Measurements from ENCODE around the gene FERMT2.
"Not testable (repeated sequence)": the region's sequence is repeated elsewhere in the genome, so short reads cannot be mapped to it uniquely, and the experiment has no call there.

FERMT2 gene

DNA sequence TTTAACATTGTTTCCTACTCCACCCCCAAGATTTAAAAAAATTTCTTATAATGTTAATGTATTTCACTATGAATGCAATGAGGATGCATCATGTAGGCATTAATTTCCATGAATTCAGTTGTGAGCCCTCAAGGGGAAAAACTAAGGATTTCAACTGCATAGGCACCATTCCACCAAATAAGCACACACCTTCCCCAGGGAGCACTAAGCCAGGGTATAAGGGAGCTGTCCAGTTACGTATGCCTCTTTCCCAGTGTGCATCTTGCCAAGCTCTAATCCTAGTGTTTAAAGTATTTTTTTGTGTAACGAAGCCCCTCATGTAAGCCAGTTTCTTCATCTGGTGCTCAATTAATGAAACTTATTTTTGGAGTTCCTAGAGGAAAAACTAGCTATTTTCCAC, 6.6 kb downstream of the FERMT2 start:
- DNase-seq (ENCODE audit: low read depth in 2 of 3, low spot score in 2 of 3): no peak

DNA sequence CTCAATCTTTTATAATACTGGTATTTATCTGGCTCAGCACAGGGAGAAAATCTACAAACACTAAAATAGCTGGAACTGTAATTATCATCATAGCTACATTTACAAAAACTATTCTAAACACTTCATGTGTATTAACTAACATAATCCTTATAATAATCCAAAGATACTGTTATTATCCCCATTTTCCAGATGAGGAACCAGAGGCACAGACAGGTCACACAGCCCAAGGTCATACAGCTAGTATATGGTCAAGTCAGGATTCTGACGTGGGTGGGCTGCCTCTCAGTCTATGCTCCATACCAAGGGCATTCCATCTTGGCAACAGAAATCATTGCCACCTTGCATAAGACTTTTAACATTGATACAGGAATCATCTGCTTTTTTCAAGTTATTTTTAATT, 11.4 kb downstream of the FERMT2 start:
- DNase-seq (ENCODE audit: low read depth in 2 of 3, low spot score in 2 of 3): no peak

DNA sequence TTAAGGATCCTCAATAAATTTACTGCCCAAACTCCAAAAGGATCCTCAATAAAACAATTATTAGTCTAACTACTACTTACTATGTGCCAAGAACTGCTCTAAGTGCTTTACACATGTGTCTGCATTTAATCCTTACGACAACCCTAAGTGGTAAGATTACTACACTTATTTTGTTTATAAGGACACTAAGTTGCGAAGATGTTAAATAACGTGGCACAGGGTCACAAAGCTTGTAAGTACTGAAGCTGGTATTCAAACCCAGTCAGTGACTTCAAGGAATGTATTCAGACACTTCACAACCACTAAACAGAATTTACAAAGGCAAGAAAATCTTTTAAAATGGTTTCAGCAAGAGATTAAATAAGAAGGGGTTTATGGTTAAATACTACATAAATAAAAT, 13.0 kb downstream of the FERMT2 start:
- no peak for DNase-seq (ENCODE audit: low read depth in 2 of 3, low spot score in 2 of 3)

DNA sequence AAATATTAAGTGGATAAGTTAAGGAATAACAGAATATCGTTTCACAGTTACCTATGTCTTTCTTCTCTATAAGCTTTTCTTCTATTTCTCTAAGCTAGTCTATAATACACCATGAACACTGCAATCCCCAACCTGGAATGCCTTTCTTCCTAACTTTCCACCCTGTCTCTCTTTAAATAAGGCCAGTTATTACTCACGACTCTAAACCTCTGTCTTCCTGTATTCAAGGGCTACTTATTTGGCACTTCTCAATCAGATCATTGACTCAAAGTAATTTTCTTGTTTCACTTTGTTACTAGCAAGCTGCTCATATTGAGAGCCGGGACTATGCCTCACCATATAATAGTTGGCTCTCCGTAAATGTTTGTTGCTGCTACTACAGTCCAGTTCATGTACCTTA, 13.5 kb downstream of the FERMT2 start:
- no peak for DNase-seq (ENCODE audit: low read depth in 2 of 3, low spot score in 2 of 3)

DNA sequence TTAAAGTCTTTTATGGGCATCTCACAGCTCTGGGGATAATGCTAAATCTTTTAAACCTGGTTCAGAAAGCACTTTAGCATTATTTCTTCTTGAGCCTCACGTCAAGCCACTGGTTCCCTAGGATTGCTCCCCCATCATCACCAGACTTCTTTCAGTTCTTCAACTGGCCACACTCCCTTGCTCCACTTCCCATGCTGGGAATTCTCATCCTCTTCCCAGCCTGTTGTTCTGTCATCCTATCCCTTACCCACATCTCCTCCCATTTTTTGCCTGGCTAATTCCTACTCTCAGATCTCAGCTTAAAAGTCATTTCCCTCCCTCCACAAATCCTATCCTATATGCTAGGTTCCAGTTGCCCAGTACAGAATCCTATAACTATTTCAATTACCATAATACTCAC, 14.4 kb downstream of the FERMT2 start:
- DNase-seq (ENCODE audit: low read depth in 2 of 3, low spot score in 2 of 3): no peak

DNA sequence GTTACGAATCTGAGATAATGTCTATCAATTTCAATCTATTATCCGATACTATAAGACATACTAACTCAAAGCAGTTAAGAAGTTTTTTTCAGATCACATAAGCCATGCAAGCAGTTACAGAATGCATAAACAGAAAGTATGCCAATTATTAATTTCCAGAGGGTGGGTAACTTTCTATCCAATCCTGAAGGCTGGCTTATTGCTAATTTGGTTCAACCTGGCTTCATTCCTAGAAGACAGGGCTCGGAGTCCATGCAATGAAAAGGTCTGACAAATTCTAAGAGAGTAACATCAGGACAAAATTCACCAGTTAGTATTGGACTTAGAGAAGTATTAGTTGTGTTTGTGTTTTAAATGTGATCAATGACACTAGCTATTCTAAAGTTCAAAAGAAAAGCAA, 15.0 kb downstream of the FERMT2 start:
- no peak for DNase-seq (ENCODE audit: low read depth in 2 of 3, low spot score in 2 of 3)

DNA sequence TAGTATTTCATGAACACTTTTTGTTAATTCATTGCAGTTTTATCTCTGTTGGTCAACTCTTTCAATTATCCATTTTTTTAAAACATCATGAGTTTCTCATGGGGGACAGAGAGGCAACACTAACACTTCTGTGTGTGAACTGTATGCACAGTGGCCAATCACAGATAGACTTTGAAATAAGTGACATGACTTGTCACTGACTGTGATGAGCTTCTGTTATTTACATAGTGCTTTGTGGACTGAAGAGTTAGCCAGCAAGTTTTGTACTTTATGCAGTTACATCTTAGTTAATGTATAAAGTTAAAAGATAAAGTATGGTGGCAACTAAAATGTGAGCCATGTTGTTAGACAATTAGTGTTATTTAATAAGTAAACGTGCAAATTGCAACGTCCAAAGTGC, 16.1 kb downstream of the FERMT2 start:
- DNase-seq (ENCODE audit: low read depth in 2 of 3, low spot score in 2 of 3): no peak

DNA sequence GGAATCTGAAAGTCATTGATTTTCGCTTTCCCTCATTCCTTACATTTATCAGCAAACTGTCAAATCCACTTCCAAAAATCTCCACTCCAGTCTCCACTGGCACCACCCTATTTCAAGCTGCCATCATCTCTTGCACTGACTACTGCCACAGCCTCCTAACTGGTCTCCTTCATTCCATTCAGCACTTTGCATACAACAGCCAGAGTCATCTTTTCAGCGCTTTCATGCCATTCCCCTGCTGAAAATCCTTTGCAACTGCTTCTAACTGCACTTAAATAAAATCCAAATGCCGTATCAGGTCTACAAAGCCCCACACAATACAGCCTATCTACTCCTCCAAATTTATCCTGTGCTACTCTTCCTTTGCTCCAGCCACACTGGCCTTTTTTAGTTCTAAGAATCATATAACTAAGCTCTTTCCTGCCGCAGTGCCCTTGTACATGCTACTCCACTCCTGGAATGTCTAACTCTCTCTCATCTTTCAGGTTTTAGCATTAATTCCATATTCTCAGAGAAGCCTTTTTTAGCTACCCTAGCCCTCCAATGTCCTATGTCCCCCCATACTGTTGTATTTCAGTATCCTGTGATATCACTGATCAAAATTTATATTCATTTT, 21.6 kb downstream of the FERMT2 start:
- DNase-seq (ENCODE audit: low read depth in 2 of 3, low spot score in 2 of 3): no peak

DNA sequence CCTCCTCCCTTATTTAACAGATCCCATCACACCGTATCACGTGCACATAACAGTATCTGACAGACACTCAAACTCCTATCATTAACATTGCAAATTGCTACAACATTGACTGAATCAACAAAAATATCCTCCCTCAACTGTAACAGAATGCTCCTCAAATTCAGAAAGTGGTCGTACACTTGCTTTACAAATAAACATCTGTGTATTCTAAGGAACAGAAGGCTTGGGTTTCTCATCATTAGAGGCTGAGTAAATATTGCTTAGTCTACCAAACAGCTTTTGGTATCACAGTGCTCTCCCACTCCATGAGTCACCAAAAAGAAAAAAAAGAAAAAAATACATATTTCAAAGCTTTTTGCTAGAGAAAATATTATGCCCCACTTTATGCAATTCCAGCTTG, 23.9 kb downstream of the FERMT2 start:
- DNase-seq (ENCODE audit: low read depth in 2 of 3, low spot score in 2 of 3): no peak

DNA sequence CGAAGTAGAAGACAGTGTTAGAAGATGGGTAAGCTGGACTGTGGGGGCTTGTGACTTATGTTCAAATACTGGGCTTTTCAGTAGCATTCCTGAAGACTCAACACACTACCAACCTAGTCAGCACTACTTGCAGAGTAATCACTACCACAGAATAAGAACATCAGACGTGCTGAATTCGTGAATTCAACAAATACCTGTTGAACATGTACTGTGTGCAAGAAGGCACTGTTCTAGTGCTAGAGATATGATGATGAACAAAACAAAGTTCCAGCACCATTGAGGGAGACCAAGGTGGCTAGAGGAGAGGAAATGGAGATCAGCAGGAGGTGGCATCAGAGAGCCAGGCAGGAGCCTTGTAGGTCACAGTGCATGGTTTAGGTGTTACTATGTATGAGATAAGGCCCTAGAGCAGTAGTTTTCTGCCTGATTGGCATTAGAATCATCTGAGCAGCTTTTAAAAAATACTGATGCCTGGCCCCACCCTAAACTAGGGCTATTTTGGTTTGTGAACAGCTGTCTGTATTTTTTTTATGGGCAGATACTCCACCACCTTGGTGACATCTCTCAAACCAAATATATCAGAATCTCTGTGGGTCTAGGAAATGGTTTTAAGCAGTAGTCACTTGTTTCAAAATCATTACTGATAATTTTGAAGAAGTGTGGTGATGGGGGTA, 26.8 kb downstream of the FERMT2 start:
- DNase-seq (ENCODE audit: low read depth in 2 of 3, low spot score in 2 of 3): no peak

DNA sequence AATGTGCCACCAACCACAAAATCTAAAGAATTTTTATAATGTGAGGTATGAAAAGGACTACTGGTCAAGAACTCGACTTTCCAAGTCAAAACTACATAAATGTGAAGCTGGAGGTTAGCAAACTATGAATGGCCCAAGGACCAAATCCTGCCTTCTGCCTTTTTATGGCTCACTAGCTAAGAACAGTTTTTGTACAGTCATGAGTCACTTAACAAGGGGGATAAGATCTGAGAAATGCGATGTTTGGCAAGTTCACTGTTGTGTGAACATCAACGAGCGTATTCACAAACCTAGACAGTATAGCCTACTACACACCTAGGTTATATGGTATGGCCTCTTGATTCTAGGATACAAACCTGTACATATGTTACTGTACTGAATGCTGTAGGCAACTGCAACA, 28.2 kb downstream of the FERMT2 start:
- no peak for DNase-seq (ENCODE audit: low read depth in 2 of 3, low spot score in 2 of 3)

DNA sequence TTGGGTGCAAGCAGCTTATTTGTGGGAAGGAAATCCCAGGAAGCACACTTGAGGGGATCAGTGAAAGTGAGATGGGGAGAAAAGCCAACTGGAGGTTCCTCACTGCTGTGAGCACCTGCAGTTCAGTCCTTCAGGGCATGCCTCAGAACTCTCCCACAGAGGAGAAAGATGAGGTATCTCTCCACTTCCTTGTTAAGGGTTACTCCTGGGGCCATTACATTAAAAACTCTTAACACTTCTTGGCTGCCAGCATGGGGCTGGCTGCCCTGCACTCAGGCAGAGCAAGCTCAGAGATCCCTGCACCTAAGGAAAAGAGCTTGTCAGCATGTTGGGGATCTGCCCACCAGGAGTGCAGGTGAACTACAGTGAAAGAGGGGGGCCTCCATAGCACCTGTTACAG, 28.8 kb downstream of the FERMT2 start:
- DNase-seq (ENCODE audit: low read depth in 2 of 3, low spot score in 2 of 3): no peak

DNA sequence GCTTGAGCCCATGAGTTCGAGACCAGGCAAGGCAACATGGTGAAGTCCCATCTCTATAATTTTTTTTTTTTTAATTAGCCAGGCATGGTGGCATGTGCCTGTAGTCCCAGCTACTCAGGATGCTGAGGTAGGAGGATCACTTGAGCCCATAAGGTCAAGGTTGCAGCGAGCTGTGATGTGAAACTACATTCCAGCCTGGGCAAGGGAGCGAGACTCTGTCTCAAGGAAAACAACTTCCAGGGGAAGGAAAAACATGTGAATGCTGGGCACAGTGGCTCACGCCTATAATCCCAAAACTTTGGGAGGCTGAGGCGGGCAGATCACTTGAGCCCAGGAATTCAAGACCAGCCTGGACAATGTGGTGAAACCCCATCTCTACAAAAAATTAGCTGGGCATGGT, 30.4 kb downstream of the FERMT2 start:
- not testable (repeated sequence) for DNase-seq (ENCODE audit: low read depth in 2 of 3, low spot score in 2 of 3)

DNA sequence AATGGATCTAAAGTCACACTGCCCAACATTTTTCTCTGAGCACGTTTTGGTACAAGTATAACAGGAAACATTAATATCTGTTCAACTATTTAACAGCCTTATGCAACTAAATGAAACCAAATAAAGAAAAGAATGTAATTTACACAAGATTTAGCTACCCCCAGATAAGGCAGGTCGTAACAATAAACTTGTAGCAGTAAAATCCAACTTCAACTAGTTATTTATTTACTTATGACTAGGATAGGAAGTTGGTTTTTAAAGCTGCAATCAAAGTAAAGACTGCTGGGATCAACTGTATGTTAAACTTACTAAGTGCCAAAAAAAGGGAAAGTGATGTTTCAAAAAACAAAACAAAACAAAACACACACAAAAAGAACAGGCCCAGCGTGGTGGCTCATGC, 30.9 kb downstream of the FERMT2 start:
- DNase-seq (ENCODE audit: low read depth in 2 of 3, low spot score in 2 of 3): no peak

DNA sequence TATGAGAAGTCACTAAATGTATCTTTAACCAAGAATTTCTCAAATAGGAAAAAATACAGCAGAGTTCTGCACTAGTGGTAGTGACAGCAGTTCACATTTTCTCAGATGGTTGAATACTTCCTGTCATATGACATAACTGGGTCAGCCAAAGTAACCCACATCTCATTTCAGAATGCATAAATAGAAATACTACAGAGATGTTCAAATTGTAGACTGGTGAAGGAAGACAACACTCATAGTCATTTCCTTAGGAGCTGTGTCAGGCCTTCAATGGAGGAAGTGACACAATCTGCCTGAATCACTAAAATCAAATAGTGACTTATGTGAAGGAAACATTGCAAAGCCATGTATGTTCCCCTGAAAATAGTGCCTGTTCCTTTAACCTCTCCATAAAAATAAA, 32.4 kb downstream of the FERMT2 start:
- DNase-seq (ENCODE audit: low read depth in 2 of 3, low spot score in 2 of 3): no peak

DNA sequence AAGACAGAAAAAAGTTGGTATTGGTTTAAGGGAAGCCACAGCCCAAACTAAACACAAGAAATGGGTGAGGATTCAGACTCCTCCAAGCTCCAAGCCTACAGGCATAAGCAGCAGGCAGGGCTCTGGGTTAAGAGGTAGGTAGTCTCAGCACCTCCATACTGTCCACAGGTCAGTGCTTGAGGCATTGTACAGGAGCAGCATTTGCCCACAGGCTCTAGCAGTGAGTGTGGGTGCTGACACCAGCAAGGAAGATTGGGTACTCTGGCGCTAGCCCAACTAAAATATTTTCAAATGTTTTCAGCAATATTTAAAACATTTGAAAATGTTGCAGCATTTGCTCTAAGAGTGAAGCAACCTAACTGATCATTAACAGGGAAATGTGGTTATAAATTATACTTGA, 33.1 kb downstream of the FERMT2 start:
- no peak for DNase-seq (ENCODE audit: low read depth in 2 of 3, low spot score in 2 of 3)

DNA sequence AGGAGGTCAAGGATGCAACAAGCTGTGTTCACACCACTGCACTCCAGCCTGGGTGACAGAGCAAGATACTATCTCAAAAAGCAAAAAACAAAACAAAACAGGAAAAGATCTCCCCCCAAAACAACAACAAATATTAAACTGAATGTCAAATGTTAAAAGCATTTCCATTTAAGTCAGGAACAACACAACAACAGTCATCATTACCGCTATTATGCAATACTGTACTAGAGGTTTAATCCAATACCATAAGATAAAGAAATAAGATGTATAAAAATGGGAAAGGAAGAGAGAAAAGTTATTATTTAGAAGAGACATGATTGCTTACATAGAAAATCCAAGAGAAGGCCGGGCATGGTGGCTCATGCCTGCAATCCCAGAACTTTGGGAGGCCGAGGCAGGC, 36.6 kb downstream of the FERMT2 start:
- no peak for DNase-seq (ENCODE audit: low read depth in 2 of 3, low spot score in 2 of 3)

DNA sequence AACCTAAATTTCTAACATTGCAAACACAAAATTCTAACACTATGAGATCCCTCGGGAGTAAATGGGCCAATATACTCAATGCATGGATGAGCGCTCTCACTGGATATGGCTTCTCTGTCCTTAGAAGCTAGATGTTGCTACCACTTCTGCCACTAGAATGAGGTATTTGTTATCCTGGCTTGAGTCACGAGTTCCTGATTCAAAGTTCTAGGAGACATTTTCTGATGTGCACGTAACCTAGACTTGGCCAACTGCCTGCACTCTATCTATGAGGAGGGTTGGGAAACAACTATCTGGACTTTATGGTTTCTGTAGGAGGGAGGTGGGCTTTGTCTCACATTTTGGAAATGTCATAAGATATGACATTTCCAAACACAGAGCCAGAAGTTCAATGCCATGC, 37.6 kb downstream of the FERMT2 start:
- DNase-seq (ENCODE audit: low read depth in 2 of 3, low spot score in 2 of 3): no peak

DNA sequence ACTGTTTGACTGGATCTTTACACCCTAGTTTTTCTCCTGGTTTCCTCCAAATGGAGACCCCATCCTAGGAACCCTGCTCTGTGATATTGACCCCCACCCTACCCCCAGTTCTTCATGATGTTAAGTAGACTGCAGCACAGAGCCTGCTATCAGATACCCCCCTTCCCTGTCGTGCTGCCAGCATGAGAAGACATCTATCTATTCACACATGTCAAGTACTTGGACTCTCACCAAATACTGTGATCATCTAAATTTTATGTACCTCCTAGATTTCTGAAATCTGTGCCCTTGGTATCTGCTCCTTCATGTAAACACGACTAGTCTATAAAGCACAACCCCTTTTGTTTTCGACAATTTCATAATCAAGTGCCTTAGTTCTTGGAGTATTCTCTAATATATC, 38.9 kb downstream of the FERMT2 start:
- no peak for DNase-seq (ENCODE audit: low read depth in 2 of 3, low spot score in 2 of 3)

DNA sequence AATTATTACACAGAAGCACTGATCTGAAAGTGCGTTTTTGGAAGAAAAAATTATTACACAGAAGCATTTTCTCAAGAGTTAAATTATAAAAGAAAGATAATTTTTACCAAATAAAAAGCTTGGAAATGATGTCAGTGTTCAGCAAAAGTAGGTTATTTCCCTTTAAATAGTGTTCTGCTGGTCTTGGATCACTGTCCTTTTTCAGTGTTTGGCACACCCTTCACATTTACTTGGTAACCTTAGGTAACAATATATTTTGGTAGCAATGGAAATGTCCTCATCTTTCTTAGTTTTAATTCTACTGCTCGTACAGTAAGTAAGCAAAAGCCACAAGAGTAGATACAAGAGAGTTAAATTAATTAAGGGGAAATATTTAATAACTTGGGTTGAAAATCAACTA, 40.3 kb downstream of the FERMT2 start:
- no peak for DNase-seq (ENCODE audit: low read depth in 2 of 3, low spot score in 2 of 3)

DNA sequence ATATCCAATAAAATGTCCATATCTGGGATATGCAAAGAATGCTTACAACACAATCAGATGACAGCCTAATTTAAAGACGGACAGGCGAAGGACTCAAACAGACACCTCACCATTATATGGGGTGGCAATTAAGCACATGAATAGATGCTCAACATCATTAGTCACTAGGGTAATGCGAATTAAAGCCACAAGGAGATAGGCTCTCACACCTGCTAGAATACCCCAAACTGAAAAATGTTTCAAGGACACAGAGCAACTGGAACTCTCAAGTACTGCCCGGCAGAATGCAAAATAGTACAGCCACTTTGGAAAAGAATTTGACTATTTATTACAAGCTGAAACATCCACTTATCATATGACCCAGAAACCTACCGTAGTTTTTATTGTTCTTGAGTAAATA, 42.9 kb downstream of the FERMT2 start:
- no peak for DNase-seq (ENCODE audit: low read depth in 2 of 3, low spot score in 2 of 3)

DNA sequence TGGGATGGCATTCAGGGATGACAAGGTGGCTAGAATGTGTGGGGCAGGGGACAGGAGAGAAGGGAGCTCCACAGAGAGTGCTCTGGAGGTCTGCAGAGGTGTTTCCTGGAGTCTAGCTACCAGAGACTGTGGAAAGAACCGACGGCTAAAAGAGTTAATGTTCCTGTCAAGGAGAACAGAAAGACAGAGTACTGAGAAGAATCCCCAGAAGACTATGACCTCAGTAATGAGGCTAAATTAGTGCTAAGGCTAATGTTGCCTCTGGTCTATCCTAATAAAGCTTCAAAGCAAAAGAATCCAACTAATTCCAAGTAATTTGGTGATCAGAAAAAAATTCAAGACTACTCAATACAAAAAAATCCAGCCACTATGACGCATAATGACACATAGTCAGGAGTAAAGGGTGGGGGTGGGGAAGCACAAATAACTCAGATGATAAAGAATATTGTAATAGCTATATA, 44.7 kb downstream of the FERMT2 start:
- DNase-seq (ENCODE audit: low read depth in 2 of 3, low spot score in 2 of 3): no peak

DNA sequence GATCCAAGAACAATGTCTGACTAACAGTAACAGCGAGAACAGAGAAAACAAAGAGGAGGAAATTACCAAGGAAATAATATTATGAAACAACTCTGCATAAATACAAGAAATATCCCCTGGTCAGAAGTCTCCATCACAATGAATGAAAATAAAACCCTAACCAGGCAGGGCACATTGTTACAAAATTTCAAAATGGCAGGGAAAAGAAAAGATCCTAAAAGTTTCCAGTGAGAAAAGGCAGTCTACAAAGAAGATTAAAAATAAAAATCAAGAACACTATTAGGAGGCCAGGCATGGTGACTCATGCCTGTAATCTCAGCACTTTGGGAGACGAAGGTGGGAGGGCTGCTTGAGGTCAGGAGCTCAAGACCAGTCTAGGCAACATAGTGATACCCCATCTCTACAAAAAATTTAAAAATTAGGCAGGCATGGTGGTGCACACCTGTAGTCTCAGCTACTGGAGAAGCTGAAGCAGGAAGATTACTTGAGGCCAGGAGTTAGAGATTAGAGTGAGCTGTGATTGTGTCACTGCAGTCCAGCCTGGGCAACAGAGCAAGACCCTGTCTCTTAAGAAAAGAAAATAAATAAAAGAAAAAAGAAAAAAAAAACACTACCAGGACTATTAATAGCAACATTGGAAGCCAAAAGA, 47.8 kb downstream of the FERMT2 start:
- no peak for DNase-seq (ENCODE audit: low read depth in 2 of 3, low spot score in 2 of 3)
